Brain pericyte (primary cell): ENCODE results near the gene RNASEH2B.

ENCODE experiments used
- DNase-seq: peaks from one replicate; pipeline ENCODE4 v3.0.0-alpha.2; 2012; ENCODE audit warnings: low read depth, low spot score

Gene RNASEH2B

GRCh38 chr13:50909605-50910484, at the start of gene RNASEH2B:
Gene RNASEH2B (plus strand): TSS chr13:50909791. CDS start chr13:50910077, 286 bp downstream.
- no peak for DNase-seq

- DNase-seq: no peak
These were observed 45.1 kb upstream of the RNASEH2B start for GRCh38 chr13:50864492-50864891.

GRCh38 chr13:50866817-50867636, 42.6 kb upstream of the RNASEH2B start:
- no peak for DNase-seq

- DNase-seq: no peak
These were observed 42.0 kb upstream of the RNASEH2B start for GRCh38 chr13:50867637-50867945.

GRCh38 chr13:50871405-50871804, 38.2 kb upstream of the RNASEH2B start:
- DNase-seq: no peak

- no peak for DNase-seq
These were observed 36.1 kb upstream of the RNASEH2B start for GRCh38 chr13:50873467-50873866.

- DNase-seq: no peak
These were observed 35.6 kb upstream of the RNASEH2B start for GRCh38 chr13:50873991-50874390.

GRCh38 chr13:50882816-50883435, 26.7 kb upstream of the RNASEH2B start:
- DNase-seq: no peak

- no peak for DNase-seq
These were observed 25.9 kb upstream of the RNASEH2B start for GRCh38 chr13:50883728-50884127.

GRCh38 chr13:50884265-50884664, 25.3 kb upstream of the RNASEH2B start:
- no peak for DNase-seq

- DNase-seq: no peak
These were observed 22.4 kb upstream of the RNASEH2B start for GRCh38 chr13:50887151-50887550.

GRCh38 chr13:50888362-50888761, 21.2 kb upstream of the RNASEH2B start:
- DNase-seq: no peak

GRCh38 chr13:50889317-50889716, 20.3 kb upstream of the RNASEH2B start:
- no peak for DNase-seq

- no peak for DNase-seq
These were observed 18.4 kb upstream of the RNASEH2B start for GRCh38 chr13:50891206-50891605.

- DNase-seq: no peak
These were observed 17.2 kb upstream of the RNASEH2B start for GRCh38 chr13:50892210-50892944.

- DNase-seq: no peak
These were observed 16.3 kb upstream of the RNASEH2B start for GRCh38 chr13:50893211-50893852.

GRCh38 chr13:50894012-50894411, 15.6 kb upstream of the RNASEH2B start:
- DNase-seq: no peak

- no peak for DNase-seq
These were observed 15.1 kb upstream of the RNASEH2B start for GRCh38 chr13:50894504-50894903.

GRCh38 chr13:50898338-50898737, 11.3 kb upstream of the RNASEH2B start:
- no peak for DNase-seq

- DNase-seq: no peak
These were observed 7.9 kb upstream of the RNASEH2B start for GRCh38 chr13:50901701-50902100.

GRCh38 chr13:50905256-50905655, 4.3 kb upstream of the RNASEH2B start:
- DNase-seq: no peak
